Peyer's patch (tissue), 4 donors: ENCODE data around the gene MICAL3.

Source experiments
- CTCF ChIP-seq, 6 experiments: fragments of 450-650 bp in 4 of 6; fragments of 200-600 bp in 2 of 6; sonication (generic) in 1 of 6; IDR thresholded peaks; one replicate each; pipeline ENCODE4 v1.5.1; 2017 to 2019; ENCODE audit warnings: antibody characterized with exemption in 6 of 6, mild to moderate bottlenecking in 3 of 6, moderate library complexity in 1 of 6
- POLR2A ChIP-seq, 2 donors: fragments of 450-650 bp; IDR thresholded peaks; one replicate each; pipeline ENCODE4 v1.5.1; 2017; ENCODE audit warnings: antibody characterized with exemption in 2 of 2, mild to moderate bottlenecking in 2 of 2, moderate library complexity in 2 of 2

DNA sequence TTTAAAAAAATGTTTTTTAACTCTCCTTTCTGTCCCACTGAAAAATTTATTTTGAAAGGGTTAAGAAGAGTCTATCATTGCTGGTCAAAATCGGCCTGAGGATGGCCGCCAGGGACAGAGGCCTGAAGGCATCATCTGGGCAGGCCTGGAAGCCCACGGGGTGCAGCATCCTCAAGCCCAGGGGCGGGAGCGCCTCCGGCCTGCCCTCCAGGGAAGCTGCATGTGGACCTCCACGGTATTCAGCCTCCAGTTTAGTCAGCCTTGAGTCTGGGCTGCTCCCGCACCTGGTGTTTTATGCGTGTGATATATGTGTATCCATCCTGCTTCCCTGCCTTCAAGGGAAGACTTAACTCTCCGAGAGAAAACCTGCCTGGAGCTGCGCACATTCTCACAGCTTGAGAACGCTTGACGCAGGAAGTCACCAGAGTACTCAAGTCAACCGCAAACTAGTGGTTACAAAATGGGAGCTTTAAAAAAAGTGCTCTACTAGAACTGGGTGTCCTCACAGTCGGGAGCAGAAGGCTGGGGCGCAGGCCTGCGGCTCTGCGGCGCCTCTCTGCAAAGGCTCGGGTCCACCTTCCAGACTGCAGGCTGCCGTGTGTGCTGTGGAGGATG lies 236.5 kb downstream of the MICAL3 start:
- no peak for TF ChIP-seq CTCF (IDR thresholded peaks at IDR 0.05)
- TF ChIP-seq POLR2A (IDR thresholded peaks at IDR 0.05), result no peak
